ENCODE data around the gene SHMT1.
A peak's percentile ranks its signal among the peaks of the same experiment; 100 is the strongest.

DNA sequence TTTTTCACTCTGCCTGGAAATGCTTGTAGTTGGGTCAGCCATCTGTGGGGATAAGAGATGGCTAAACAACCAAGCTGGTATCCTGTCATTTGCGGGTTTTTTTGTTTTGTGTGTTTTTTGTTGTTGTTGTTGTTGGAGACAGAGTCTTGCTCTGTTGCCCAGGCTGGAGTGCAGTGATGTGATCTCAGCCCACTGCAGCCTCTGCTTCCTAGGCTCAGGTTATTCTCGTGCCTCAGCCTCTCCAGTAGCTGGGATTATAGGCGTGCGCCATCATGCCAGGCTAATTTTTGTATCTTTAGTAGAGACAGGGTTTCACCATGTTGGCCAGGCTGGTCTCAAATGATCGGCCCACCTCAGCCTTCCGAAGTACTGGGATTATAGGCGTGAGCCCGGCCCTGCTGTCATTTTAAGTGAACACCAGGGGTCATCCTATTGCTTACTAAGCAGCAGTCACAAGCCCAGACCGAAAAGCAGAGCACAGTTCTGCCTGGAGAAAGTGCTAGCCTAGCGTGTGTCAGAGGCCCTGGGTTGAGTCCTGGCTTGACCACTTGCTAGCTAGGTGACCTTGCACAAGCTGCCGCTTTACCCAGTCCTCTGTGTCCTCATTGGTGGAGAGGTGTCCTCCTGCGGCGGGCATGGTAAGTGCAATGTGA lies 43.6 kb downstream of the SHMT1 start:
- TF ChIP-seq, protein P1, sequence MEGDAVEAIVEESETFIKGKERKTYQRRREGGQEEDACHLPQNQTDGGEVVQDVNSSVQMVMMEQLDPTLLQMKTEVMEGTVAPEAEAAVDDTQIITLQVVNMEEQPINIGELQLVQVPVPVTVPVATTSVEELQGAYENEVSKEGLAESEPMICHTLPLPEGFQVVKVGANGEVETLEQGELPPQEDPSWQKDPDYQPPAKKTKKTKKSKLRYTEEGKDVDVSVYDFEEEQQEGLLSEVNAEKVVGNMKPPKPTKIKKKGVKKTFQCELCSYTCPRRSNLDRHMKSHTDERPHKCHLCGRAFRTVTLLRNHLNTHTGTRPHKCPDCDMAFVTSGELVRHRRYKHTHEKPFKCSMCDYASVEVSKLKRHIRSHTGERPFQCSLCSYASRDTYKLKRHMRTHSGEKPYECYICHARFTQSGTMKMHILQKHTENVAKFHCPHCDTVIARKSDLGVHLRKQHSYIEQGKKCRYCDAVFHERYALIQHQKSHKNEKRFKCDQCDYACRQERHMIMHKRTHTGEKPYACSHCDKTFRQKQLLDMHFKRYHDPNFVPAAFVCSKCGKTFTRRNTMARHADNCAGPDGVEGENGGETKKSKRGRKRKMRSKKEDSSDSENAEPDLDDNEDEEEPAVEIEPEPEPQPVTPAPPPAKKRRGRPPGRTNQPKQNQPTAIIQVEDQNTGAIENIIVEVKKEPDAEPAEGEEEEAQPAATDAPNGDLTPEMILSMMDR (IDR thresholded peaks at IDR 0.05), result peak in 3 of 4 experiments; percentile 6 to 26 (median 23)
- TF ChIP-seq EP300 (IDR thresholded peaks at IDR 0.05), result no peak
- no peak for TF ChIP-seq POLR2A (IDR thresholded peaks at IDR 0.05)

Data from gastroesophageal sphincter (tissue), 3 donors.